Amniotic epithelial cell (primary cell): ENCODE results near the gene TMEM121.
"Not testable (repeated sequence)": the region's sequence is repeated elsewhere in the genome, so short reads cannot be mapped to it uniquely, and the experiment has no call there.

ENCODE experiments used
- DNase-seq: peaks from one replicate; pipeline ENCODE4 v3.0.0-alpha.2; 2010; ENCODE audit warnings: low read depth

TMEM121 gene

DNA sequence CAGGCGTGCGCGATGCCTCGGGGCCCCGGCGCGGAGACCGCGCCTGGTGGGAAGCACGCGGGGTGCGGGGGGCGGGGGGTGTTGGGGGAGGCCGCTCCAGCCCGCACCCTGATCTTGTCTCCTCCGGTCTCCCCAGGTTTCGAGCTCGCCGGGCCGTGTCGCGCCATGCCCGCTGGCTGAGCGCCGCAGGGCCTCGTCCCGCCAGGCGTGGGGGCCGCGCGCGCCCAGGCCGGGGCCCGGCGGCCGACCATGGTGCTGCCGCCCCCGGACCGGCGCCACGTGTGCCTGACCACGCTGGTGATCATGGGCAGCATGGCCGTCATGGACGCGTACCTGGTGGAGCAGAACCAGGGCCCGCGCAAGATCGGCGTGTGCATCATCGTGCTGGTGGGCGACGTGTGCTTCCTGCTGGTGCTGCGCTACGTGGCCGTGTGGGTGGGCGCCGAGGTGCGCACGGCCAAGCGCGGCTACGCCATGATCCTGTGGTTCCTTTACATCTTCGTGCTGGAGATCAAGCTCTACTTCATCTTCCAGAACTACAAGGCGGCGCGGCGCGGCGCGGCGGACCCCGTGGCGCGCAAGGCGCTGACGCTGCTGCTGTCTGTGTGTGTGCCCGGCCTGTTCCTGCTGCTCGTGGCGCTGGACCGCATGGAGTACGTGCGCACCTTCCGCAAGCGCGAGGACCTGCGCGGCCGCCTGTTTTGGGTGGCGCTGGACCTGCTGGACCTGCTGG is 2.4 kb downstream of the TMEM121 start:
- no peak for DNase-seq

DNA sequence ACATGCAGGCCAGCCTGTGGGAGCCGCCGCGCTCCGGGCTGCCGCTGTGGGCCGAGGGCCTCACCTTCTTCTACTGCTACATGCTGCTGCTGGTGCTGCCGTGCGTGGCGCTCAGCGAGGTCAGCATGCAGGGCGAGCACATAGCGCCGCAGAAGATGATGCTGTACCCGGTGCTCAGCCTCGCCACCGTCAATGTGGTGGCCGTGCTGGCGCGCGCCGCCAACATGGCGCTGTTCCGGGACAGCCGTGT is 2.9 kb downstream of the TMEM121 start:
- no peak for DNase-seq

DNA sequence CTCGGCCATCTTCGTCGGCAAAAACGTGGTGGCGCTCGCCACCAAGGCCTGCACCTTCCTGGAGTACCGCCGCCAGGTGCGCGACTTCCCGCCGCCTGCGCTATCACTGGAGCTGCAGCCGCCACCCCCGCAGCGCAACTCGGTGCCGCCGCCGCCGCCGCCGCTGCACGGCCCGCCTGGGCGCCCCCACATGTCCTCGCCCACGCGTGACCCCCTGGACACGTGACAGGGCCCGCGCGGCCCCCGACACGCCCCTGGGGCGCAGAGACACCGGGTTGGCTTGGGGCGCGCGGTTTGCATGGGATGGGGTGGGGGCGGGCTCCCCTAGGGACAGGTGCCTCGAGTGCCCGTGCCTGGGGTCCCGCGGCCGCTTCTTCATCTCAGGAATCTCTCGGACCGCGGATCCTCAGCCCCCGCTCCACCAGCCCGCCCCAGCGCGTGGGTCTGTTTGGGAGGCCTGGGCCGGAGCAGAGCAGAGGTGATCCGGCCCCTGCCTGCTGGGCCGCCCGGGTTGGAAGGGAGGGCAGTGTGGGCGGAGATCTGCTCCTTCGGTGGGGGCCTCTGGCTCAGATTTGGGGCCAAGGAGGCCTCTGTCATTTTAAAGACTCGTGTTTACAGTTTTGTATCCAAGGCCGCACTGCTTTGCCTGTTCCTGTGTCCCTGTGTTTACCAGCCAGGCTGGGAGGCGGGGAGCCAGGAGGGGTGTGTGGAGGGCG is 3.3 kb downstream of the TMEM121 start:
- DNase-seq: no peak

- no peak for DNase-seq
Observed at GRCh38 chr14:105530285-105531087, 4.1 kb downstream of the TMEM121 start.

GRCh38 chr14:105531088-105531893 is 4.9 kb downstream of the TMEM121 start:
- DNase-seq: no peak

- no peak for DNase-seq
Observed at GRCh38 chr14:105531894-105532623, 5.7 kb downstream of the TMEM121 start.

- DNase-seq: peak; percentile 3
Observed at GRCh38 chr14:105532735-105533141, 6.4 kb downstream of the TMEM121 start.

DNA sequence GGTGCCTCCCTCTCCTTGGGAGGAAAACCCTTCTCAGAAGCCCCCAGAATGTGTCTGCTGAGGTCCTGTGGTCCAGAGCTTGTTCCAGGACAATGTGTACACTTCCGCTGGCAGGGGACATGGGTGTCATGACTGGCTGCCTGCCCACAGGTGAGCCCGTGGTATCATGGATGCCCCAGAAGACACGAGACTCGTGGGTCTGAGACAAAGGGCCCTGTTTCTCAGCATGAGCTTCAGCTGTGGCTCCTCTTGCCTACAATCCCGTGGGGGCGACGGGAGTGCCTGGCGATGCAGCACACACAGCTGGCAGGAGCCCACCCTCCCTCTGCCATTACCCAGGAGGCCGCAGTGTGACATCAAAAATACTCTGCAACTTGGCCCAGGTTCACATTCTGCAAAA is 7.0 kb downstream of the TMEM121 start:
- no peak for DNase-seq

DNA sequence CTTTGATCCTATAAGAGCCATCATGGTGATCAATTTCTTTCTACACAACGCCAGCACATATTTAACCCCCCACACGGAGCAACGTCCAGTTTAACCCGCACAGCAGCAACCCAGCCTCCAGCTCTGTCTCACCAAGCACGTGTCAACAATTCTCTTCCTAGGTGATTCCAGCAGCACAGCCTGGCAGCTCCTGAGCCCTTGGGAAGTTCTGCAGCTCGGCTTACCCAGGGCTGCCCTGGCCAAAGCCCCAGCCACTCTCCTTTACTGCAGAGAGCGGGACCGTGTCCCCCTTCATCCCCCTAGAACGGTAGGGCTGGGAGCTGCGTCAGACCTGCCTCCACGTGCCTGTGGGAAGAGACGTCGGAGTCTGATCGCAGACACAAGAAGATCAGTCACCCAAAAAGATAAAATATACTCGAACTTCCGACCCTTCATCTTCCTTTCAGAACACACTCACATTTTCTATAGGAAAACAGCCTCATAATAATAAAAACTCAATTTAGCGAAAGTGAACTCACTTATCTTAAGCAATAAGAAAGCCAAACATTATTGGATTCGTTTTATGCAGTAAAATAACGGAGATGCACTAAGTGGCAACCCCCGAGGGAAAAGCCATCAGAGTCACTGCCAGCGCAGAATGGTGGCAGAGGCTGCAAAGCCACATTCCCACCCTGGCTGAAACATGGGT is 7.6 kb downstream of the TMEM121 start:
- DNase-seq: no peak

DNA sequence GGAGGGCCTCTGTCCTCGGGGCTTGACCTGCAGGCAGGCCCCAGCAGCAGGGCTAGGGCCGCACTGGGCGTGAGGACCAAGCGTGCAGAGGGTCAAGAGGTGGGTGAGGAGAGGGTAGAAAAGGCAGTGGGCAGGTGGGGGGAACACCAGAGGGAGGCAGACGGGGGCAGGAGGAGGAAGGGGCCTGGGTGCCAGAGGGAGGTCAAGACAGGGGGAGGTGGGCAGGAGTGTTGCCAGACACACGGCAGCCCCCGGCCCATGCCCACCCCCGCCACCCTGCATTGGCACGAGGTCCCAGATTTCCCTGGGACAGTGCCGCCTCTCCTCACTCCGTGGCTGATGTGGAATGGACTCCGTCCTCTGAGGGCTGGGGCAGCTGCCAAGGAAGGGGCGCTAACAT is 8.2 kb downstream of the TMEM121 start:
- no peak for DNase-seq

- no peak for DNase-seq
Observed at GRCh38 chr14:105536051-105536450, 9.7 kb downstream of the TMEM121 start.

DNA sequence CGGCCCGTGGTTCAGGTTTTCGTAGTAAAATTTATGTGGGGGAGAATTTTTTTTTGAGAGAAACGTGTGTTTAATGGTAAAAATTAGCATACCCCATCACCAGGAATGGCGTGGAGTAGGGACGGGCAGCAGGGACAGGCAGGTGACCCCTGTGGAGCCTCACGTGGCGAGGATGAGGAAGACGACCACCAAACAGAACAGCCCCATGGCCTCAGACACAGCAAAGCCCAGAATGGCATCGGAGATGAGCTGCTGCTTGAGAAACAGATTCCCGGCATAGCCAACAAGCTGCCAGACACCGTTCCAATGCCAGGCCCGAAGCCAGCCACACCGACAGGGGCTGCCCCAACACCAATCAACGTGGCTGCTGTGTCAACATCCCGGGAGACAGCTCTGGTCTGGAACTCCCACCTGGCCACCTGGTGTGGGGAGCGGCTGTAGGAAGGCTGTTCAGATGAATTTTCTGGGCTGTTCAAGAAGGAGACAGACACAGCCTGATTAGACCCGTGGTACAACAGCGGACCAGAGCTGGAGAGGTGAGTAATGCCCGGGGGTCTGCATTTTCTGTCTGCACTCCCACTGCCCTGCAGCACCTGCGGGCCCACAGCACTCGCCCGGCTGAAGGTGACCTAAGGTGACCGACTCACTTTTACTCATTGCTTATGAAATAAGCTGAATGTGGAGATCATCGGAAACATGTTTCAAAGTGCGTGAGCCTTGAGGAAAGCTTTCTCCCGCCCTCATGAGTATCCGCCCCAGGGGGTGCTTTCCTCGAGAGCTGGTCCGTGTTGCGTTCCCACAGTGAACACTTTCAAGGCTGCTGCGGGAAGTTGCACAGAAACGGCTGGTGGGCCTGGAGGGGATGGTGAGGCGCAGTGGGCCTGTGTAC is 10.6 kb downstream of the TMEM121 start:
- no peak for DNase-seq

DNA sequence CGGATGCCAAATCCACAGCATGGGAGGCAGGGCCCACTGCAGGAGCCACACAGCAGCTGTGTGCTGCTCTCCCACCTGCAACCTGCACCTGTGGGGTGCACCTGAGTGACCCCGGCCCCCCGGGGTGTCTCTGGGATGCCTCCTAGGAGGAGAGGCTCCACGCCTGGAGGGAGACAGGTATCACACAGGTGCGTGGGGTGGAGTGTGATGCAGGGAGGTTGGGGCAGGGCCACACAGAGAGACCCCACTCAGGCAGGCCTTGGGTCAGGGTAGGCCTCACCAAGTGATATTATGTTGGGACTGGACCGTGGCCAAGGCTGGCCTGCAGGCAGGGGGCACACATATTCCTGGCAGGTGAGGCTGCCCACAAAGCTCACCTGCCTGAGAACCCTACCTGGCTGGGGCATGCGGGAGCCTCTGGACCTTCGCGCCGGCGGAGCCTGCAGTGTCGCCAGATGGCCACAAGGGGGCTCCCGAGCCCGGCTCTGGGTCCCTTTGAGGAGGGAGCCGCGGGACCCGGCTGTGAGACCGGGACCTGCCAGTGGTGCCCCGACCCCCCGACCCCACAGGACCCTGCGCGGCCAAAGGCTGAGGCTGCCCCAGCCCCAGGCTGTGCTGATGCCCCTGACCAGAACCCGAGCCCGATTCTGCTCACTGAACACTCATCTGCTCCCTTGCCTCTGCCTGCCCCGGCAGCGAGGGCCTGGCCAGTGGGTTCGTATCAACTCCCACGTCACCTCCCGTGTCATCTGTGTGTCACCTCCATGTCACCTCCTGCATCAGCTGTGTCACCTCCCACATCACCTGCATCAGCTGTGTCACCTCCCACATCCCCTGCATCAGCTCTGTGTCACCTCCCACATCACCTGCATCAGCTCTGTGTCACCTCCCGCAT is 11.4 kb downstream of the TMEM121 start:
- DNase-seq: no peak

DNA sequence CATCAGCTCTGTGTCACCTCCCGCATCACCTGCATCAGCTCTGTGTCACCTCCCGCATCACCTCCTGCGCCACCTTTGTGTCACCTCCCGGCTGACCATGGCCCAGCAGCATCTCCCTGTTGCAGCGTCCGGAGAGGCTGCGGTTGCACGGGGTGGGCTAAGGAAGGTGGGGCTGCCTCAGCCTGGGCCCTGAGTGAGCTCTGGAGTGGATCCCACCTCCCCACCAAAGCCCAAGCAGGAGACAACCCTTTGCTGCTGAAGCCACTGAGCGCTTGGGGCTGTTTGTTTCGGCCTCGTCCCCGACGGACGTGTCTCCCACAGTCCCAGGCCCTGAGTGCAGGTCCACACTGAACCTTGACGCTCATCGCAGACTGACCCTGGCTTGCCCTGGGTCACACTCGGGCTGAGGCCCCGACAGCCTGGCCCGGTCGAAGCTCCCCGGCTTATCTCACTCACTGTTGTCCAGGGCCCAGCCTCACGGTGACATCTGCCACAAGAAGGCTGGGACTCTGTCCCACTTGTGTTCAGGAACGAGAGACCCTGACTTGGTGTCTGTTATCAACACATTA is 12.2 kb downstream of the TMEM121 start:
- DNase-seq: no peak

DNA sequence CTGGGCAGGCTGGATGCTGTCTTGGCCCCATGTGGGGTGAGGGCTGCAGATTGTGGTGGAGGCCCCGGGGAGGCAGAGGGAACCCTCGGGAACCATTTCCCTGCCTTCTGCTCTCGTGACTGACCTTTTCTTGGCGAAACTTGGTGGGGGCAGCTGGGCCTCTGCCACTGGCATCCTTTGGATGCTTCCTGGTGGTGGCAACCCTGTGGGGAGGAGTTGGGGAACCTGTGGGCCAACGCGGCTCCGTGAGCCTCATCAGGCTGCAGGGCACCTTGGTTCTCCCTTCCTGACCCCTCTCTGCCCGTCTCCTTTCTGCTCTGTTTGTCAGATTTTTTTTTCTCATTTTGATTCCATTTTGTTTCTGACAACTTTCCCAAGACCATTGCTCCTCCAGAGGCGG is 14.4 kb downstream of the TMEM121 start:
- no peak for DNase-seq

DNA sequence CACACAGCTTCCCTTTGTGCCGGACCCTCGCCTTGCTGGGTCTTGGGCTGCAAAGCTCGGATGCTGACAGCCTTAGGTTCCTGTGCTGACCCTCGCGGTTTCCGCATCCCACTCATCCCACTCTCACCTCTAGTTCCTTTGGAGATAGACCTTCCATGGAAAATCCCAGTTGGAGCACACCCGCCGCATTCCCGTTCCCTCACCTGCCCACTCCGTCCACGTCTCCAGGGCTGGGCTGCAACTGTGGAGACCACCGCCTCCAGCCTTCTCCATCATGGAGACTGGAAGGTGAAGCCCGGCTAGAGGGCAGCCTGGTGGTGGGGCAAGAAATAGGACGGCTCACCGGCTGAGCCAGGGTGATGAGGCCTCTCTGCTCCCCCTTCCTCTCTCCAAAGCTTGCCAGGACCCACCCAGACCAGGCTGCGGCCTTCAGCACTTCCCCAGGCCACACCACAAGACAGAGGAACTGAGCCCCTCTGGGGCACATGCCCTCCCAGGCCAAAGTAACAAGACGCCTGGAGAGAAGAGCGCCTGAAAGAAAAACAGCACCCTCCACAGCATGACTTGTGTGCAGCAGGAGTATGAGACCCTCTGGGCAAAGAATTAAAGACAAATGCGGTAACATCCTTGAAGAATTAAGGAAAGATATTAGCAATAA is 15.0 kb downstream of the TMEM121 start:
- no peak for DNase-seq

GRCh38 chr14:105545676-105546075 is 19.3 kb downstream of the TMEM121 start:
- DNase-seq: not testable (repeated sequence)

DNA sequence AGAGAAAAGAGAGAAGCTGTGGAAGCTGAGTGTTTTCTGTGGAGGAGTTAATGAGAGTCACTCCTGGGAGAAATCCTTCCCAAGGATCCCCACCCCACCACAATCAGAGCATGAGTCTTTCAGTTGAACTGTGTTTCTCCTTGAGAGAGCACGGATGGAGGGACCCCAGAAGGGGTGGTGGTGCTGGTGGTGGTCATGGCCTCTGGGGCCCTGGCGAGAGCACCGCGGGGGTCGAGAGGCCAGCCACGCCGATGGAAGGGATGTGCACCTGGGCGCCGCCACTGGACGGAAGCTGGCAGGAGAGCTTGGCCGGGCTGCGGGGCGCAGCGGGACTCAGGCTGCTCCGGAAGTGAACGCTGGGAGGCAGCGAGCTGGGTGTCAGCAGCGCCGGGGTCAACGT is 20.0 kb downstream of the TMEM121 start:
- DNase-seq: not testable (repeated sequence)
